Stomach (tissue), 9 donors: ENCODE data around the gene CDC14A. TPM values are rescaled to one million over a fixed set of nuclear protein-coding genes. Genes with fewer than 3 reads are reported as not detected.
"Not testable (repeated sequence)": the region's sequence is repeated elsewhere in the genome, so short reads cannot be mapped to it uniquely, and the experiment has no call there.

Experiments
- DNase-seq, 2 donors: peaks; one replicate each; pipeline versions ENCODE4 v3.0.0 to v3.0.0-alpha.2; 2013 to 2019
- H3K27ac ChIP-seq, 5 donors: fragments of 200-600 bp in 4 of 5; sonication (generic) in 4 of 5; one replicate each; pipeline ENCODE4 v1.5.1; 2013 to 2019; ENCODE audit warnings: mild to moderate bottlenecking in 1 of 5, moderate library complexity in 1 of 5
- H3K27me3 ChIP-seq, 3 donors: fragments of 200-600 bp; sonication (generic); one replicate each; pipeline ENCODE4 v1.5.1; 2017 to 2019; ENCODE audit warnings: mixed run types in 1 of 3
- H3K36me3 ChIP-seq, 4 donors: fragments of 200-600 bp; sonication (generic); 1 replicate in 3 of 4; 2 replicates in 1 of 4; pipeline ENCODE4 v1.5.1; 2016 to 2019
- H3K4me1 ChIP-seq, 4 donors: fragments of 200-600 bp; sonication (generic); one replicate each; pipeline ENCODE4 v1.5.1; 2016 to 2019
- H3K4me3 ChIP-seq, 4 donors: fragments of 200-600 bp; sonication (generic) in 3 of 4; one replicate each; pipeline ENCODE4 v1.5.1; 2016 to 2019; ENCODE audit warnings: mild to moderate bottlenecking in 1 of 4
- H3K9me3 ChIP-seq, 4 donors: fragments of 200-600 bp; sonication (generic); one replicate each; pipeline ENCODE4 v1.5.1; 2016 to 2019
- EP300 ChIP-seq: sonication (generic); formaldehyde crosslinking; IDR thresholded peaks from one replicate; pipeline ENCODE4 v1.6.1; 2017; ENCODE audit warnings: antibody characterized with exemption
- POLR2A ChIP-seq, 4 donors: fragments of 450-650 bp; IDR thresholded peaks; one replicate each; pipeline ENCODE4 v1.6.1; 2016; ENCODE audit warnings: antibody characterized with exemption in 4 of 4, control low read depth in 2 of 4, mild to moderate bottlenecking in 1 of 4, moderate library complexity in 1 of 4
- POLR2AphosphoS5 ChIP-seq, 3 donors: sonication (generic); formaldehyde crosslinking; IDR thresholded peaks; one replicate each; pipeline ENCODE4 v1.6.1; 2016; ENCODE audit warnings: antibody characterized with exemption in 3 of 3
- WGBS, 5 donors: extraction: QIAGEN DNeasy Blood & Tissue Kit in 3 of 5; methylation state at CpG; one replicate each; pipeline versions ENCODE4 v1.1.5 to v1.1.7; 2013 to 2018; 5-methylcytosine and 5-hydroxymethylcytosine counted together
- intact Hi-C: fragments of 100-400 bp; cut with DNase I; formaldehyde crosslinking; loops from one replicate; pipeline ENCODE4 v1.15.1; 2023; ENCODE audit warnings: low total_unique reads
- polyA plus RNA-seq, 3 donors: library from polyadenylated mRNA; stranded (reverse); fragments of 200-250 nt; gene quantifications; one replicate each; pipeline ENCODE4 v1.2.3, GENCODE V29; 2013
- total RNA-seq, 5 donors: library from RNA; depleted of rRNA; stranded (reverse); fragments of >200 nt; gene quantifications; one replicate each; pipeline versions ENCODE4 v1.1.0 to v1.2.3, GENCODE V29; 2014 to 2016
- TF ChIP-seq, protein P1 (sequence below), 7 experiments: fragments of 450-650 bp in 4 of 7; fragments of 200-600 bp in 3 of 7; sonication (generic) in 3 of 7; IDR thresholded peaks; one replicate each; pipeline ENCODE4 v1.5.1; 2016 to 2019; ENCODE audit warnings: antibody characterized with exemption in 7 of 7, control low read depth in 2 of 7, mild to moderate bottlenecking in 1 of 7
- donor health status: healthy with polysubstance abuse.
- donor health status: Bipolar disorder and iron deficiency.
- donor health status: healthy.

CDC14A gene
- total and polyA plus RNA-seq, 8 donors, result 2.1 to 31.0 (median 12.1) TPM

DNA sequence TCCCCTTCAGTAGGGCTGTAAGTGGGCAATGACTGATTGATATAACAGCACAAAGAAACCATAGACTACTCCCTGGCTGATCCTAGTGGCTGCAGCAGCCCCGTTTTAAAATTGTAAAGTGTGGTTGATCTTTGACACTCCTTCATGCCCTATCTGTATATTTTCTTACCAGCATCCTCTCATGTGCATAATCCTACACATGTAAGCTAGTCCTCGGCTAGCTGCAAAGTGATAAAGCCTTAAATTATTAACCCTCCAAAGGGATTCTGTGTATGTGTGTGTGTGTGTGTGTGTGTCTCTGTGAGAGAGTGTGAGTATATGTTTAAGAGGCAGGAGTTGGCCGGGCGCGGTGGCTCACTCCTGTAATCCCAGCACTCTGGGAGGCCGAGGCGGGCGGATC lies 30.8 kb upstream of the CDC14A start:
- no peak overlapping the region for H3K27ac ChIP-seq
- intact Hi-C loops, result no loop called here

DNA sequence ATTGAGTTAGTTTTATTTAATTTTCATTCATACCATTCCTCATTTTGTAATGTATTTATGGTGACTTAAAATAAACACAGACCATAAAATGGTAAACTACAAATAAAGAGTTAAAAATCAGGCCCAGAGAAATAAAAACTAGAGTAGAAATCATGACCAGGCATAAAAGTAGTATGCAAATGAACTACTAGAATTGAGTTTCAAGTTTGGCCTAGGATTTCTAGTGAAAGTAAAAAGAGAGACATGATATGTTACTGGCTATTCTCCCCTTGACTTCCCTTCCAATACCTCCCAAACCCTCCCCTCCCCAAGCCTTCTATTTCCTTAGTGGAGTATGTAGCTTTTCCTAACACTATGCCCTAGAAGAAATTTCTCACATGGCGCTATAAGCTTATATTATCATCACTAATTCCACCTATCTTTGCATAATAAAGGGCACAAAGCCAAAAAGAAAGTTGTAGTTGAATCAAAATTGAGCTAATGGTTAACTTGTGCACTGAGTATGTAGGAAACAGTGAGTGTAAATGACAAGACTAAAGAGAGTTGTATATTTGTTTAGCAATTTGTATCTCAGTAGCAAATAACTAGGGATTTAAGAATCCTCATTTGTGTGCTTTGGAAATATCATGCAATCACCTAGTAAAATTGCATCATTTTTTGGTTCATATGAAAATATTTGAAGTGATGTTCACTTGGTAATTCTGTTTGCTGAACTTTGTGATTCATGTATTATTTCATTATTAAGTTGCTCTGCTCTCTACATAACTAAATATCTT lies 29.7 kb upstream of the CDC14A start:
- DNase-seq, result peak in 1 of 2 donors; percentile 21
- no peaks in the 10 kb centered on the region for H3K27me3 ChIP-seq
- peaks cover 5 to 15% (median 7%) of the 10 kb centered on the region in 4 donors for H3K4me1 ChIP-seq
- 35 to 64% (median 46%) methylated on average over 1 of the region's 1 CpG for WGBS, 5 donors
- no peak overlapping the region for H3K4me3 ChIP-seq
- TF ChIP-seq, protein P1, sequence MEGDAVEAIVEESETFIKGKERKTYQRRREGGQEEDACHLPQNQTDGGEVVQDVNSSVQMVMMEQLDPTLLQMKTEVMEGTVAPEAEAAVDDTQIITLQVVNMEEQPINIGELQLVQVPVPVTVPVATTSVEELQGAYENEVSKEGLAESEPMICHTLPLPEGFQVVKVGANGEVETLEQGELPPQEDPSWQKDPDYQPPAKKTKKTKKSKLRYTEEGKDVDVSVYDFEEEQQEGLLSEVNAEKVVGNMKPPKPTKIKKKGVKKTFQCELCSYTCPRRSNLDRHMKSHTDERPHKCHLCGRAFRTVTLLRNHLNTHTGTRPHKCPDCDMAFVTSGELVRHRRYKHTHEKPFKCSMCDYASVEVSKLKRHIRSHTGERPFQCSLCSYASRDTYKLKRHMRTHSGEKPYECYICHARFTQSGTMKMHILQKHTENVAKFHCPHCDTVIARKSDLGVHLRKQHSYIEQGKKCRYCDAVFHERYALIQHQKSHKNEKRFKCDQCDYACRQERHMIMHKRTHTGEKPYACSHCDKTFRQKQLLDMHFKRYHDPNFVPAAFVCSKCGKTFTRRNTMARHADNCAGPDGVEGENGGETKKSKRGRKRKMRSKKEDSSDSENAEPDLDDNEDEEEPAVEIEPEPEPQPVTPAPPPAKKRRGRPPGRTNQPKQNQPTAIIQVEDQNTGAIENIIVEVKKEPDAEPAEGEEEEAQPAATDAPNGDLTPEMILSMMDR (IDR thresholded peaks at IDR 0.05), result no peak
- TF ChIP-seq POLR2A (IDR thresholded peaks at IDR 0.05) (no peak), EP300 (no peak), POLR2AphosphoS5 (IDR thresholded peaks at IDR 0.05) (no peak)
- peak overlapping the region in 1 of 5 donors; percentile 27 for H3K27ac ChIP-seq
- no peaks in the 10 kb centered on the region for H3K36me3 ChIP-seq
- H3K9me3 ChIP-seq, result peaks cover 0 to 16% (median 7%) of the 10 kb centered on the region in 4 donors
- intact Hi-C loops, result no loop called here

More for the DNA sequence above, 30.8 kb upstream of the CDC14A start:
- no peaks in the 10 kb centered on the region for H3K36me3 ChIP-seq
- TF ChIP-seq, protein P1 (IDR thresholded peaks at IDR 0.05), result no peak
- no peaks in the 10 kb centered on the region for H3K27me3 ChIP-seq
- H3K4me1 ChIP-seq, result peaks cover 5 to 15% (median 7%) of the 10 kb centered on the region in 4 donors
- no peak for DNase-seq
- no peak overlapping the region for H3K4me3 ChIP-seq
- H3K9me3 ChIP-seq, result peaks cover 0 to 16% (median 7%) of the 10 kb centered on the region in 4 donors
- 76 to 85% (median 83%) methylated on average over 8 of the region's 8 CpGs for WGBS, 5 donors

DNA sequence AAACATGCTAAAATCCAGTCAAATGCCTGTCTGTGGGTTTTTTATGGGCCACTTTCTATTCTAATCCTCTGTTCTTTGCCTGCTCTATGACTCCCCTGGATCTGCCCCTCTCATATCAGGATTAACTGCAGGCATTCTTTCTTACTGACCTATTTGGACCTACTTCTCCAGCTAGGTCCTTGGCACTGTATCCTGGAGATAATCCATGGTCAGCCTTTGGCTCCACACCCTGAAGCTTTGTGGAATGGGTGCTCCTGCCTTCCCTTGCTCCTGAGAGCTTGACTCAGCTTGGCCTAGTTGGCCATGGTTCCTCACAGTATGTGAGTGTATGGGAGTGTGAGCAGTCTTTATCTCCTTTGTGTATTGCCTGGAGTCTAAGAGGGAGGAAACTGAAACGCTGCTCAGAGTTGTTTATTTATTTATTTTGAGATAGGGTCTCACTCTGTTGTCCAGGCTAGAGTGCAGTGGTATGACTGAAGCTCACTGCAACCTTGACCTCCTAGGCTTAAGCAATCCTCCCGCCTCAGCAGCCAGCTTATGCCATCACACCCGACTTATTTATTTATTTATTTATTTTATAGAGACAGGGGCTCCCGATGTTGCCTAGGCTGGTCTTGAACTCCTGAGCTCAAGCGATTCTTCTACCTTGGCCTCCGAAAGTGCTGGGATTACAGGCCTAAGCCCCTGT lies 28.7 kb upstream of the CDC14A start:
- Histone ChIP-seq H3K27ac (peak overlapping the region in 3 of 5 donors; percentile 23 to 35 (median 27)), H3K4me1 (peaks cover 5 to 15% (median 7%) of the 10 kb centered on the region in 4 donors), H3K4me3 (no peak overlapping the region), H3K9me3 (peaks cover 0 to 16% (median 7%) of the 10 kb centered on the region in 4 donors), H3K27me3 (no peaks in the 10 kb centered on the region), H3K36me3 (no peaks in the 10 kb centered on the region)
- DNase-seq, result peak; percentile 4 to 31
- TF ChIP-seq EP300 (no peak), POLR2AphosphoS5 (IDR thresholded peaks at IDR 0.05) (peak in 1 of 3 donors; percentile 9)
- intact Hi-C loops, result no loop called here
- WGBS, 5 donors, result 78 to 85% (median 82%) methylated on average over 6 of the region's 6 CpGs

DNA sequence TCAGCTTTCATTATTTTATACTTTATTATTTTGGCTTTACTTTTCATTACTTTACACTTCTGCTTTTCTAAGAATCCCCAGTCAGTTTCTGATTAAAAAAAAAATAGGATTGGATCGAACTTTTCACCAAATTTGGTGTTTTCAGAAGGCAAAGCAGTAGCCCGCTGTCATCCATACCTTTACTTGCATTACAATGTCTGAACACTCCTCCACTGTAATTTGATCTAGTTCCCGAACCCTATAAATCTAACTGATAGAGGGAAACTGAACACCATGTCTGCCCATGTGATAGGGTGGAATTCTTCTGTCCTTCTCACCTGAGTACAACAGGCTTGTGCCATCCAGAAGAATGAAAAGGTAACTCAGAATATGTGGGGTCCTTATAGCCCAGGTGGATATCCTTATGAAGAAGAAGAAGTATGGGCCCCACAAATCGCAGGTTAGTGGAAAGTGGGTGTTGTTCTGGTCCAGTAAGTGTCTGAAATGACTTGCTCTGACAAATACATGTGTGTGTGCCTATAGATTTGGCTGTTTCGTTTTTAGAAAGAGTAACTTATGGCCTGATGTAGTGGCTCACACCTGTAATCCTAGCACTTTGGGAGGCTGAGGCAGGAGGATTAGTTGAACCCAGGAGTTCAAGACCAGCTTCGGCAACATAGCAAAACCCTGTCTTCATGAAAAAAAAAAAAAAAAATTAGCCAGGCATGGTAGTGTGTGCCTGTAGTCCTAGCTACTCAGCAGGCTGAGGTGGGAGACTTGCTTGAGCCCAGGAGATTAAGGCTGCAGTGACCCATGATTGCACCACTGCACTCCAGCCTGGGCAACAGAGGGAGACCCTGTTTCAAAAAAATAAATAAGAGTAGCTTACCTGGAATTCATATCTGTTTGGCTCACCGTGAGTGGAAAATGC lies 26.6 kb upstream of the CDC14A start:
- intact Hi-C loops, result no loop called here
- DNase-seq, result no peak
- 73 to 87% (median 79%) methylated on average over 7 of the region's 7 CpGs for WGBS, 5 donors
- no peaks in the 10 kb centered on the region for H3K36me3 ChIP-seq
- no peak overlapping the region for H3K4me3 ChIP-seq
- no peak overlapping the region for H3K27ac ChIP-seq
- H3K27me3 ChIP-seq, result no peaks in the 10 kb centered on the region
- peaks cover 0 to under 1% (median 0%) of the 10 kb centered on the region in 4 donors for H3K9me3 ChIP-seq
- TF ChIP-seq EP300 (no peak), POLR2A (IDR thresholded peaks at IDR 0.05) (no peak), POLR2AphosphoS5 (IDR thresholded peaks at IDR 0.05) (no peak)
- TF ChIP-seq, protein P1 (IDR thresholded peaks at IDR 0.05), result no peak
- peaks cover 5 to 15% (median 7%) of the 10 kb centered on the region in 4 donors for H3K4me1 ChIP-seq

DNA sequence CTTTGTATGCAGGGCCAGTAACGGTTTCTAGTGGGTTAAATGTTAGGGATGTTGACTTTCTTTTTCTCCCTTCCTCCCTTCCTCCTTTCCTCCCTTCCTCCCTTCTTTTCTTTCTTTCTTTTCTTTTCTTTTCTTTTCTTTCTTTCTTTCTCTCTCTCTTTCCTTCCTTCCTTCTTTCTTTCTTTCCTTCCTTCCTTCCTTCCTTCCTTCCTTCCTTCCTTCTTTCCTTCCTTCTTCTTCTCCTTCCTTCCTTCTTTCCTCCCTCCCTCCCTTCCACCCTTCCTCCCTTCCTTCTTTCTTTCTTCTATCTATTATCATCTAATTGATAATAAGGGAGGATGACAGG lies 26.0 kb upstream of the CDC14A start:
- H3K27ac ChIP-seq, H3K4me3 ChIP-seq, intact Hi-C loops, H3K27me3 ChIP-seq, H3K36me3 ChIP-seq, H3K9me3 ChIP-seq, DNase-seq: not testable (repeated sequence)
- H3K4me1 ChIP-seq, result peaks cover 5 to 15% (median 7%) of the 10 kb centered on the region in 4 donors
- WGBS, 5 donors, result 54 to 83% (median 70%) methylated on average over 1 of the region's 1 CpG
